HepG2 (cell line): Measurements from ENCODE around the gene DOCK4. TPM values are rescaled to one million over a fixed set of nuclear protein-coding genes. Genes with fewer than 3 reads are reported as not detected.

Experiments used
- BHLHE40 ChIP-seq: IDR thresholded peaks from 2 replicates; pipeline ENCODE4 v1.6.1; 2011; ENCODE audit warnings: low read length, improper control_type of control experiment
- CENPX ChIP-seq: sonication (generic); formaldehyde crosslinking; IDR thresholded peaks from 2 replicates; pipeline ENCODE4 v1.9.0; 2021; ENCODE audit warnings: mild to moderate bottlenecking, missing genetic modification reagents, moderate library complexity
- CHCHD3 ChIP-seq: sonication (generic); formaldehyde crosslinking; IDR thresholded peaks from 2 replicates; pipeline ENCODE4 v1.8.0; 2022; ENCODE audit warnings: mild to moderate bottlenecking, missing genetic modification reagents, moderate library complexity
- CREM ChIP-seq, 2 experiments: sonication (generic) in 1 of 2; formaldehyde crosslinking in 1 of 2; IDR thresholded peaks; 2 replicates each; pipeline versions ENCODE4 v1.4.0 to v1.6.1; 2016 to 2020; ENCODE audit warnings: antibody characterized with exemption in 1 of 2, mild to moderate bottlenecking in 1 of 2, missing genetic modification reagents in 1 of 2
- HHEX ChIP-seq: IDR thresholded peaks from 2 replicates; pipeline ENCODE4 v1.6.1; 2016; ENCODE audit warnings: control low read depth
- MAFF ChIP-seq: IDR thresholded peaks from 2 replicates; pipeline ENCODE4 v1.6.1; 2011; ENCODE audit warnings: low read depth, low read length, improper control_type of control experiment
- MXD1 ChIP-seq: sonication (generic); formaldehyde crosslinking; IDR thresholded peaks from 2 replicates; pipeline ENCODE4 v1.4.0; 2020; ENCODE audit warnings: mild to moderate bottlenecking, missing genetic modification reagents
- NFYB ChIP-seq: sonication (generic); formaldehyde crosslinking; IDR thresholded peaks from 2 replicates; pipeline ENCODE4 v1.4.0; 2020; ENCODE audit warnings: missing genetic modification reagents
- RCOR2 ChIP-seq: IDR thresholded peaks from 2 replicates; pipeline ENCODE4 v1.6.1; 2016; ENCODE audit warnings: missing biosample characterization, missing genetic modification reagents
- SUZ12 ChIP-seq: fragments of 150-350 bp; IDR thresholded peaks from 2 replicates; pipeline ENCODE4 v1.6.1; 2014; ENCODE audit warnings: low read depth, low read length
- ZBTB21 ChIP-seq: sonication (generic); formaldehyde crosslinking; IDR thresholded peaks from 2 replicates; pipeline ENCODE4 v1.4.0; 2020; ENCODE audit warnings: missing genetic modification reagents
- ZBTB26 ChIP-seq: IDR thresholded peaks from 2 replicates; pipeline ENCODE4 v1.6.1; 2016; ENCODE audit warnings: missing compliant biosample characterization, missing genetic modification reagents, borderline replicate concordance
- ZBTB7A ChIP-seq: sonication (generic); formaldehyde crosslinking; IDR thresholded peaks from 2 replicates; pipeline ENCODE4 v1.8.0; 2022; ENCODE audit warnings: mild to moderate bottlenecking, missing genetic modification reagents
- ZFP62 ChIP-seq: sonication (generic); formaldehyde crosslinking; IDR thresholded peaks from 2 replicates; pipeline ENCODE4 v1.4.0; 2020; ENCODE audit warnings: missing genetic modification reagents
- ZNF124 ChIP-seq: sonication (generic); formaldehyde crosslinking; IDR thresholded peaks from 2 replicates; pipeline ENCODE4 v1.4.0; 2020; ENCODE audit warnings: missing genetic modification reagents
- ZNF275 ChIP-seq: sonication (generic); formaldehyde crosslinking; IDR thresholded peaks from 2 replicates; pipeline ENCODE4 v1.8.0; 2022; ENCODE audit warnings: missing genetic modification reagents, mild to moderate bottlenecking, inconsistent platforms, borderline replicate concordance
- ZNF367 ChIP-seq: sonication (generic); formaldehyde crosslinking; IDR thresholded peaks from 2 replicates; pipeline ENCODE4 v1.4.0; 2020; ENCODE audit warnings: missing genetic modification reagents, borderline replicate concordance
- ZNF407 ChIP-seq: sonication (generic); formaldehyde crosslinking; IDR thresholded peaks from one replicate; pipeline ENCODE4 v1.5.1; 2020; ENCODE audit warnings: mild to moderate bottlenecking, missing genetic modification reagents; ENCODE audit errors: not compliant biosample characterization
- ZNF543 ChIP-seq: sonication (generic); formaldehyde crosslinking; IDR thresholded peaks from 2 replicates; pipeline ENCODE4 v1.4.0; 2020; ENCODE audit warnings: mild to moderate bottlenecking, missing genetic modification reagents
- ZNF773 ChIP-seq: sonication (generic); formaldehyde crosslinking; IDR thresholded peaks from 2 replicates; pipeline ENCODE4 v1.4.0; 2020; ENCODE audit warnings: missing genetic modification reagents, borderline replicate concordance
- polyA plus RNA-seq, 8 experiments: library from polyadenylated mRNA; depleted of rRNA in 3 of 8; stranded (reverse) in 7 of 8; unstranded in 1 of 8; fragments of >200 nt; fragmentation: Illumina TruSeq in 4 of 8; extraction: Trizol in 4 of 8; gene quantifications; 2 replicates each; pipeline versions ENCODE4 v1.2.1 to v1.2.3, GENCODE V29; 2011 to 2016; ENCODE audit warnings: low read depth in 4 of 8, missing spikeins in 1 of 8, mixed read lengths in 1 of 8; ENCODE audit not compliant: insufficient read depth in 1 of 8
- total RNA-seq, 5 experiments: library from RNA; depleted of rRNA; stranded (reverse); fragments of >200 nt; fragmentation: Illumina TruSeq; extraction: Trizol; gene quantifications; 2 replicates each; pipeline ENCODE4 v1.2.3, GENCODE V29; 2016; ENCODE audit warnings: low read depth in 1 of 5

Gene DOCK4
- total and polyA plus RNA-seq, 2 of the 13 experiments (the other 11 are each of a cell fraction or from before 2014, with no cell fraction given) = 13.5 to 17.4 TPM

- no peak for TF ChIP-seq SUZ12
- no peak for TF ChIP-seq CHCHD3 (CRISPR knock-in tag)
- TF ChIP-seq CENPX = no peak
- no peak for TF ChIP-seq ZNF275 (CRISPR knock-in tag)
- no peak for TF ChIP-seq ZBTB26
- TF ChIP-seq MAFF = 0 out of 2 replicates have a peak, but pooled peaks have one; percentile 19
- TF ChIP-seq MXD1 (CRISPR knock-in tag) = no peak
- no peak for TF ChIP-seq ZBTB7A
- no peak for TF ChIP-seq ZNF773 (CRISPR knock-in tag)
- TF ChIP-seq ZNF124 (CRISPR knock-in tag) = peak; percentile 83; the same call in 1 of the 2 replicates
- peak; percentile 89 for TF ChIP-seq RCOR2 (CRISPR knock-in tag)
- no peak for TF ChIP-seq ZNF367 (CRISPR knock-in tag)
- no peak for TF ChIP-seq NFYB
- no peak for TF ChIP-seq ZNF407 (CRISPR knock-in tag)
- TF ChIP-seq ZFP62 (CRISPR knock-in tag) = no peak
- peak; percentile 90 for TF ChIP-seq ZBTB21 (CRISPR knock-in tag)
- peak; percentile 9; the same call in 1 of the 2 replicates for TF ChIP-seq HHEX (CRISPR knock-in tag)
- no peak; the same call in 1 of the 2 replicates for TF ChIP-seq BHLHE40
- TF ChIP-seq ZNF543 (CRISPR knock-in tag) = no peak
- peak; percentile 76 for TF ChIP-seq CREM (IDR thresholded peaks at IDR 0.05)
- TF ChIP-seq CREM (CRISPR knock-in tag; IDR thresholded peaks at IDR 0.05) = no peak
These were observed 12.2 kb downstream of the DOCK4 start (continued) for GRCh38 chr7:112193915-112194502.
